GM21367 (cell line): Measurements from ENCODE around the gene PPIP5K2.

Source experiments
- ATAC-seq: cut with Tn5 transposase; IDR thresholded peaks from one replicate; pipeline ENCODE4 v1.9.1; 2021; ENCODE audit not compliant: unreplicated experiment

PPIP5K2 gene

GRCh38 chr5:103235891-103236290, 115.8 kb downstream of the PPIP5K2 start:
- ATAC-seq, result no peak

DNA sequence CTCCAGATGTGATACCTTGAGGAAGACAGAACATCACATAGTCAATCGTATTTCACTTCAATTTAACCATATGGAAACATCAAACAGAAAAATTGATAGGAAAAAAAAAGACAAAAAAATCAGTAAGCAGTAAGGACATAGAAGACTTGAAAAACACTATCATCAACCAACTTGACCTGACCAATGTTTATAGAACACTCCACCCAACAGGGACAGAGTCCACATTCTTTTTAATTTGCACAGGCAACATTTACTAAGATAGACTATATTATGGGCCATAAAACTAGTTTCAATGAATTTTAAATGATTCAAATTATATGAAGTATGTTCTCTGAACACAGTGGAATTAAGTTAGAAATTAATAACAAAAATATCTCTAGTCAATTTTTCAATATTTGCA, 117.7 kb downstream of the PPIP5K2 start:
- ATAC-seq, result no peak

DNA sequence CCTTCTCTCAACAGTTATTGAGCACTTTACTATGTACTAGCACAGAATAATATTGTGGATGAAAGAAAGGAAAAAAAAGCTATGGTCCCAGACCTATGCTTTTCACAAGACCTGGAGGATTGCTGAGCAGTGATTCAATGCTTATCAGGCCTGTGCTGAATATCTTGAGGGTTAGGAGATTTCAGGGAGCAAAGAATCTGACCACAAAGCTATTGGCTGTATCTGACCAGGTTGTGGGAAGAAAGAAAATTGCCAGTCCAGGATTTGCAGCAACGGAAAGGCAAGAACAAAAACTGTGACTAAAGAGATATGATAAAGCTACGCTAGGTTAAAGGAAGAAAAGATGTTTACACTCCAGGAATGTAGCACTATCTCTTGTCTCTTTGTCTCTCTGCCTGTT, 123.6 kb downstream of the PPIP5K2 start:
- ATAC-seq, result no peak

GRCh38 chr5:103244398-103244797, 124.3 kb downstream of the PPIP5K2 start:
- ATAC-seq, result no peak

DNA sequence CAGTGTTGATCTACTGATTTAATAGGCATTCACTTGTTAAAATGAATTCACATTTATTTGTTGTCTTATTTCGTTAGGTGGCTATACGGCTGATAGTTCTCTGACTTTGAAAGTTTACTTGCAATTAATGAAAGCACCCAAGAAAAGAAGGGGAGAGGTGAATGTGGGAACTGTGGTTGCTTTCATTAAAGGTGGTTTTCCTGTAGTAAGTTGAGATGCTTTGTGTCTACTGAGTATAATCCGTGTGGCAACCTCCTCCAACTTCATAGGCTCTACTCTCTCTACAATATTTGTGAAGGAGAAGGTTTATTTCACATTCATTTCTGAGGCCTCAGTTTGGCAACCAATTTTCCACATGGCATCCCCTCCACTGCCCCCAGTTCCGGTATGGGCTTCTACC, 125.7 kb downstream of the PPIP5K2 start:
- no peak for ATAC-seq

DNA sequence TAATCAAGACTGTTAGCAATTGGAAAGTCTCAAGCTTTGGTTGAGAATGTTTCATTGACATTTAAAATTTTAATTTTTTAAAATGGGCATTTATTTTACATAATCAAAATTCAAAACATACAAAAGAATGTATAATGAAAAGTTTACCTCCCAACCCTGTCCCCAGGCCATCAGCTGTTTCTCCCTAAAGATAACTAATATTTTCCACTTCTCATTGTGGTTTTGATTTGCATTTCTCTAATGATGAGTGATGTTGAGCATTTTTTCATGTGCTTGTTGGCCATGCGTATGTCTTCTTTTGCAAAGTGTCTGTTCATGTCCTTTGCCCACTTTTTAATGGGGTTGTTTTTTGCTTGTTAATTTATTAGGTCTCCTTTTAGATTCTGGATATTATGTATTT, 127.0 kb downstream of the PPIP5K2 start:
- ATAC-seq, result no peak

DNA sequence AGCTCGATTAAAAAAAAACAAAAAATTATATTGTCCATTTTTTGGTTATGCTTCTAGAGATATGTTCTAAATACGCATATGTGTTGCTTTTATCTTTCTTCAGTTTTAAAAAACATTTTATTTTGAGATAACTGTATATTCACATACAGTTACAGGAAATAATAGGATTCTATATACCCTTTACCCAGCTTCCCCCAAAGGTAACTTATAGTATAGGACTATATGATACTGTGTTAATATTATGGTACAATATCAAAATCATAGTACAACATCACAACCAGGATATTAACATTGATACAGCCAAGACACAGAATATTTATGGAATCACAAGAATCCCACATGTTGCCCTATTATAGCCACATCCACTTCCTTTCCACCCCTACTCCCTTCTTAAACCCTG, 129.0 kb downstream of the PPIP5K2 start:
- ATAC-seq, result no peak

GRCh38 chr5:103254921-103255320, 134.8 kb downstream of the PPIP5K2 start:
- no peak for ATAC-seq

GRCh38 chr5:103255691-103256090, 135.6 kb downstream of the PPIP5K2 start:
- no peak for ATAC-seq

DNA sequence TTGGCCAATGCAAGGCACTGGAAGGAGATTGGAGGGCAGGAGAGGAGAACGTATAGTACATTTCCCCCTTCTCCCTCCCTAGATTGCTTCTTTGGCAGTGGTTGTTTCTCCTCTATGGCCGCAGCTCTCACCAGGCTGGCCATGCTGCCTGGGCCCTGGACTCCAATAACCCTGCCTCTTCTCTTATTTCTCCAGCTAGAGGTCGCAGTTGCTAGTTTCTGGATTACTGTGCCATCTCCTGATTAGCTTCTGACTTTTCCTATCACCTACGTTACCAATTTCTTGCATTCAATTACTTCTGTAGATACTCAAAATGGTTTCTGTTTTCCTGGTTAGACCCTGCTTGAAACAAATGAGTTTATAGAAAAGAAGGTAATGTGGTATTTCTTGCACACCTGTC, 136.1 kb downstream of the PPIP5K2 start:
- no peak for ATAC-seq

DNA sequence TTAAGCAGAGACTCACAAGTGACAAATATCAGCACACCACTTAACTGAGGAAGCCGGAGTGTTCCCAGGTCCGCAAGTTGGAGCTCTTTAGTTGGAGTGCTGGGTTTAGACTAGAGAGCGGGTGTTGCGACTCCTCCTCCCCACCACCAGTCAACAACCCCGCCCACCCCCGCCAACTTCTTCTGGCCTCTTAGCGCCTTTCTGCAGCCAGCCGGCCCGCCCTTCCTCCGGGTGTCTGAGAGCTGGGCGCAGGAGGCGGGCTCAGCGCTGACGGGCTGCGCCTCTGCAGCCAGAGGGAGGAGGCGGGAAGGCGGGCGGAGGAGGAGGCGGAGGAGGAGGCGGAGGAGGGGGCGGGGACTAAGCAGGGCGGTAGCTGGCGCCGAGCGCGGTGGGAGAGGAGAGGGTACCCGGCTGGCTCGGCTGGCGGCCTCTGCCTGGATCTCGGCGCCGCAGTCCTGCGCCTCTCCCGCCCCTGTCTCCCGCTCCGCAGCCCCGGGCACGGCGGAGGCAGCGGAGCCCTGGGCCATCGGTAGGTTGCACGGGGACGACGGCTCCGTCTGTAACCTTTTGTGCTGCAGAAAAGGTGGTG, 138.4 kb downstream of the PPIP5K2 start, which contains the start of gene MACIR:
Gene MACIR (plus strand): TSS at position 396 of the 589 bp plus-strand sequence. CDS start 17,157 bp downstream, outside the sequence.
- ATAC-seq, result peak; percentile 81

- ATAC-seq, result peak; percentile 29
These were observed 139.0 kb downstream of the PPIP5K2 start for GRCh38 chr5:103258957-103259704.

- ATAC-seq, result no peak
These were observed 139.7 kb downstream of the PPIP5K2 start for GRCh38 chr5:103259705-103260355.

DNA sequence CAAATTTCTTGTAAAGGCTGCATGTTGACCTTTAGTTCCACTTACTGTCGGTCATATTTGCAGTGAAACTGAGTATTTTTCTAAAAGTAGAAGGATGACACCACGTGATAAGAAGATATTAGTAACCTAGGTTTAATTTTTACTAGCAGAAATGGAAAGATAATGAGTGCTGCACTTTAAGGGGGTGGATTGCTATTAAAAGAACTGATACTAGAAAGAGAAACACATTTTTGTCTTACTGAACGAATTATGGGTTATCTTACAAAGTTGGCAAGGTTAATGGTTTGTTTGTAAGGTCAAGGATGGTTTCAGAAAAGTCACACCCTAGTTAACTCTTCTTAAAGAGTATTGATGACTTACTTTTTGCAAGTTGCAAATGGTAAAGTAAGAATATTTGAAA, 140.8 kb downstream of the PPIP5K2 start:
- peak; percentile 24 for ATAC-seq
